Embryonic facial prominence (tissue), 1 donor: Measurements from ENCODE around the gene TSBP1.
"Not testable (repeated sequence)": the region's sequence is repeated elsewhere in the genome, so short reads cannot be mapped to it uniquely, and the experiment has no call there.

ENCODE experiments used
- DNase-seq: peaks from one replicate; pipeline ENCODE4 v3.0.0-alpha.2; 2016; ENCODE audit errors: extremely low spot score

The TSBP1 gene

DNA sequence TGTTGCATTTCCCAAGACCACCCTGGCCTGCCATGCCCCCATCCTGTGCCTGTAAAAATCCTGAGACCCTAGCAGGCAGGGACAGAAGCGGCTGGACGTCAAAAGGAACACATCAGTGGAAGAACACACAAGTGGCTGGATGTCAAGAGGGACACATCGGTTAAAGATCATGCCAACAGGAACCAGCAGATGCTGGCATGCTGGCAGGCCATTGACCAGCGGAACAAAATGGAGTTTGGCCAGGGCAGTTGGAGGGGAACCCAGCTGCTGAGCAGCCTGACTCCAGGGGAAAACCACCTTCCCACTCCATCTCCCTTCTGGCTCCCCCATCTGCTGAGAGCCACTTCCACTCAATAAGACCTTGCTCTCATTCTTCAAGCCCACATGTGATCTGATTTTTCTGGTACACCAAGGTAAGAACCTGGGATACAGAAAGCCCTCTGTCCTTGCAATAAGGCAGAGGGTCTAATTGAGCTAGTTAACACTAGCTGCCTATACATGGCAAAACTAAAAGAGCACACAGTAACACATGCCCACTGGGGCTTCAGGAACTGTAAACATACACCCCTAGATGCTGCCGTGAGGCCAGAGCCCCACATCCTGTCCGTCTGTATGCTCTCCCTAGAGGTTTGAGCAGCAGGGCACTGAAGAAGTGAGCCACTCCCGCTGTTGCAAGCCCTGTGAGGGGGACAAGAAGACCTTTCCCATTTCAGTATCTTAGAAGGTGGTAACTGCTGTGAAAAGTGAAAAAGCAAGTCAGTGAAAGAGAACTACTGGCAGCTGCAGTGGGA, 4.2 kb upstream of the TSBP1 start:
- DNase-seq, result no peak

DNA sequence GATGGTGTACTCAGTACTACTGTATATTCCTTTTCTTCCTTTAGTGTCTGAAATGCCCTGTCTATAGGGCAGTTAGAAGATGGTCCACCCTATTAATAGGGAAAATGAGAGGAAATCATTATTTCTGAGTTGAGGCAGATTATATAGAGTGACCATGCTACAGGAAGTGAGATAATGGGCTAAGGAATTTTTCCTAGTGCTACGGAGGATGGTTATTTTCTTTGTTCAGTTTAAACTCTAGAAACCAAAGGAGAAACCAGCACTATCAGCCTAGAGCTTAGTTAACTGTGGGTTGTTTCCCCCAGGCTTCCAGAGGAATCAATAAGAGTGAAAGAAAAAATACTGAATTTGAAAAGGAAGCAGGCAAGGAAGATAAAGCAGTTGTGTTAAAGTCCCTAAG, 474 bp downstream of the TSBP1 start:
- no peak for DNase-seq

DNA sequence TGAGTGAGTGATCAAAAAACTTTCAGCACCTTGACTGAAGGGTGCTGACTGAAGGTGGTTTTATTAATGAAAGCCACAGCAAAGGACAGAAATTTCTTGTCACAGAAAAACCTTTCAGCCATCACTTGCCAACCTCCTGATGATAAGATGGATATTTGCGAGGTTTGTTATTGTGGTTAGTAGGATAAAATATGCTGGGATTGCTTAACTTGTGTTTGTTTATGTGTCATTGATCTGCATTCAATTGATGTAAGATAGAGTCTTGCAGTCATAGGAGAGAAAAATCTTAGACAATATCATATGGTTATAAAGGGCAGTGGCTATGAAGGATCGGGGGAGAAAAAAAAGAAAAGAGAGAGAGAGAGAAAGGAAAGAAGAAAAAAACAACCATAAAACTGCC, 1.2 kb downstream of the TSBP1 start:
- no peak for DNase-seq

DNA sequence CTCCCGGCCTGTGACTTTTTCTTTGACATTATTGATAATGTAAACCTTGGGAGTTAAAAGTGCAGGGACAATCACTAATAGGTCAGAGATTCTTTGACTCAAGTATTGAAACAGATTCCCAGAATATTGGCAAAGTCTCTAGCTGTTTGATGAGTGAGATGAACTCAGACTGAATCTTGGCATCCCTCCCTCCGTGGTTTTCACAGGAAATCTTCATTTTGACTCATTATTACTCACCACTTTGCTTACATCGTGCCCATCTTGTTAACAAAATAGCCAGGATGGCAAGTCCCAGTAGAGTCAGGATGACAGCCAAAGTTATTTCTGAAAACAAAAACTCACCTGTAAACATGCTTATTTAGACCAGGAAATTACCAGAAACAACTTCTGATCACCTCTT, 2.0 kb downstream of the TSBP1 start:
- no peak for DNase-seq

DNA sequence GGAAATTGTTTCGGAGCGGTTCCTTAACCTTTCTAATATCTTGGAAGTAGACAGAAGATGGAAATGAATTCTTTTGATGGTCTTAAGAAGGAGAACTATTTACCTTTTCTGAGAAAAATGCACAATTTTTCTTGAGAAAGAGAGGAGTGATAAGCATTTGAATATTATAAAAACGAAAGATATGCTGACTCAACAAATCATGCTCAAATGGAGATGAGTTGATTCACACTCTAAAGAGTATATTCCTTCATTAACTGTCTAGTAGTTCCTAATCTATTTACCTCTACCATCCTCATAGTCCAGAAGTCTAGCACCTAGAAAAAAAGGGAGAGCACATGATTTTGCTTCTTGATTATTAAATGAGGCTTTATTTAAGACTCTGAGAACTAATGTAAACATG, 4.1 kb downstream of the TSBP1 start:
- no peak for DNase-seq

DNA sequence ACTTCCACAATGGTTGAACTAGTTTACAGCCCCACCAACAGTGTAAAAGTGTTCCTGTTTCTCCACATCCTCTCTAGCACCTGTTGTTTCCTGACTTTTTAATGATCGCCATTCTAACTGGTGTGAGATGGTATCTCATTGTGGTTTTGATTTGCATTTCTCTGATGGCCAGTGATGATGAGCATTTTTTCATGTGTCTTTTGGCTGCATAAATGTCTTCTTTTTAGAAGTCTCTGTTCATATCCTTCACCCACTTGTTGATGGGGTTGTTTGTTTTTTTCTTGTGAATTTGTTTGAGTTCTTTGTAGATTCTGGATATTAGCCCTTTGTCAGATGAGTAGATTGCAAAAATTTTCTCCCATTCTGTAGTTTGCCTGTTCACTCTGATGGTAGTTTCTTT, 12.5 kb downstream of the TSBP1 start:
- not testable (repeated sequence) for DNase-seq

DNA sequence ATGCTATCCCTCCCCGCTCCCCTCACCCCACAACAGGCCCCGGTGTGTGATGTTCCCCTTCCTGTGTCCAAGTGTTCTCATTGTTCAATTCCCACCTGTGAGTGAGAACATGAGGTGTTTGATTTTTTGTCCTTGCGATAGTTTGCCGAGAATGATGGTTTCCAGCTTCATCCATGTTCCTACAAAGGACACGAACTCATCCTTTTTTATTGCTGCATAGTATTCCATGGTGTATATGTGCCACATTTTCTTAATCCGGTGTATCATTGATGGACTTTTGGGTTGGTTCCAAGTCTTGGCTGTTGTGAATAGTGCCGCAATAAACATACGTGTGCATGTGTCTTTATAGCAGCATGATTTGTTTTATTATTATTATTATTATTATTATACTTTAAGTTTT, 13.2 kb downstream of the TSBP1 start:
- DNase-seq, result not testable (repeated sequence)

DNA sequence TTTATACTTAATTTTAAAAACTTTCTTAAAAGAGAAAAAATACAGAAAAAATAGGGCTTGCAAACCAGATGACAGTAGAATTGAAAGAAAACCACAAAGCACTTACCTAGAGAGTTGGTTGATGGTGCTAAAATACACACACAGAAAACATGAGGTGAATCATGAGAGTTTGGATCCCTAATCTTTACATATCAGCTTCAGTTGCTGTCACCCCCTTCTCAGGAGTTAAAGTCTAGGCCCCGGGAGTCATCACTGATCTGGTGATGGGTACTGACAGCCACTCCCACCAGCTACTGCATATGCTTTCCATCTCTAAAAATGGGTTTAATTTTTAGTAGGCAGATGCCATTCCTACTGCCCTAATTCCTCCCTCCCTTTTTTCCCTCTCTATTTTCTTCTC, 16.7 kb downstream of the TSBP1 start:
- DNase-seq, result no peak

DNA sequence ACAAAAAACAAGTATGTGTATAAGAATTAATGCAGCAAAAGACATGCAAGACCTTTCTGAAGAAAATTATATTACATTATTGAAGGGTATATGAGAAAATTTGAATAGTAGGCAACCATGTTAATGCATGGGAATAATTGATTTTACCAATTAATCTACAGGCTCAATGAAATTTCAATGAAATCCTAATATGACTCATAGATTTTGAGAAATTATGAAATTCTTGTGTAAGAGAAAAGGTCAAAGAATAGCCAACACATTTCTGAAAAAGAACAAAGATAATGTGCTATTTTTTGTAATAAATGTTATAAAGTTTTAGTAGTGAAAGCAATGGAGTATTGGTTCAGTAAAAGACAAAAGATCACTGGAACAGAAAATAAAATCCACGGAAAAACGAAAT, 18.4 kb downstream of the TSBP1 start:
- DNase-seq, result no peak

DNA sequence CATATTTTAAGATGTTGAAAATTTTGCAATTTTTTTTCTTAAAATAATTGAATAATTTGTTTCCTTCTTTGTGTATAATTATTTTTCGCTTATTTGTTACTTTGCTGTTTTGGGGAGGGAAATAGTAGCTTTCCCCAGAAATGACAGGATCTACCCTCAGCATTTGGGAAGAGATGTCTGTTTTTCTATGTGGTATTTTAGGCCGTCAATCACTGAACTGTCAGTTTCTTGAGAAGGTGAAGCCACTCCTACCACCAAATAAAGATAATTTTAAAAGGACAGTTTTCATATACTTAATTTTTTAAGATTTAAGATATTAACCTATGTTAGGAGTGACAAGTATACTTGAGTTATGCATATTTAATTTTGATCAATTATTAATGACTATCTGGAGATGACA, 31.5 kb downstream of the TSBP1 start:
- DNase-seq, result no peak

DNA sequence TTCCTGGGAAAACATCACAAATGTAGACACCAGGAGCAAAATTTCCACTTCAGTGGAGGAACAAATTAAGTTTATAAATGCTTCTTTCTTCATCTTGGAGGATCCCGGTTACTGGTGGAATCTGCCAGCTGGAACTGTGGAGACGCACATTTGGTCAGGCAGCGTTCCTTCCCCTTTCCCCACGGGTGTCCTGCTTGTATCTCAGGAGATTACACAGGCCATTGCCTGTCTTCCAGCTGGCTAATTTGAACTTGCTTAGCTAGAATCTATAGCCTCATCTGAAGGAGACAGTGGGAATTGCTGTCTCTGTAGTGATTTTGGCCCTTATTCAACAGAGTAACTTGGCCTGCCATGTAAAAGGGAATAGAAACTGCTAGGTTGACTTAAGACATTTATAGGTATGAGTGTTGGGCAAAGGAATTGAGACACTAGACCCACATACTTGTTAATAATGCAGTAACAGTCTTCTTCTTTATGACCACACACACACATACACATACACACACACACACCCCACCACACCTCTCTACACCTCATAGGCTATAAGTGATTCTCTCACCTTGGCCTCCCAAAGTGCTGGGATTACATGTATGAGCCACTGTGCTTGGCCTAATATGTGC, 34.4 kb downstream of the TSBP1 start:
- no peak for DNase-seq

DNA sequence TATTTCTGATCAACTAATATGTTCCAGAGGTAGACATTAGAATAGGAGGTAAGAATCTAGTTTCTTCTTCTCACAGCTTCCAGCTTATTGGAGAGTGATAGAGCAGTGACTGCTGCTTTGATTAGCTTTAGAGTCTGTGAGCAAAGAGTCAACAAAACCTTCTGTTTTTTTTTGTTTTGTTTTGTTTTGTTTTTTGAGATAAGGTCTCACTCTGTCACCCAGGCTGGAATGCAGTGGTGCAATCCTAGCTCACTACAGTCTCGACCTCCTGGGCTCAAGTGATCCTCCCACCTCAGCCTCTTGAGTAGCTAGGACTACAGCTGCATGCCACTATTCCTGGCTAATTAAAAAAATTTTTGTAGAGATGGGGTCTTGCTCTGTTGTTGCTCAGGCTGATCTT, 39.3 kb downstream of the TSBP1 start:
- no peak for DNase-seq

DNA sequence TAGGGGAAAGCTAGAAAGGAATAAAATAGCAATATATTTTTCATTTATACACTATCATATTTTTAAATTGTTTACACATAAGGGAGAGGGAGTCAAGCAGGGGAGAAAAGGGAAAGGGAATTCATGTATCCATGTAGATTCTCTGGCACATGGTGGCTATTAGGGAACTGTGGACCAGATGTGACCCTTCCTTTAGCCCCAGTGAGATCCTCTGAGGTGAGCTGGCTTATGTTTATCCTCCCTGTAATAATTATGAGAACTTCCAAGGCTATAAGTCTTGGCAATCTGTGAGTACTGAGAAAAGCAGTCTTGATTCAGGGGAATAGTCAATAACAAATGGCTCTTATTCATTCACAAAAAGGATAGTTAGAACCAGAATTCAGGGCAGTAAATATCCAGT, 42.6 kb downstream of the TSBP1 start:
- no peak for DNase-seq

DNA sequence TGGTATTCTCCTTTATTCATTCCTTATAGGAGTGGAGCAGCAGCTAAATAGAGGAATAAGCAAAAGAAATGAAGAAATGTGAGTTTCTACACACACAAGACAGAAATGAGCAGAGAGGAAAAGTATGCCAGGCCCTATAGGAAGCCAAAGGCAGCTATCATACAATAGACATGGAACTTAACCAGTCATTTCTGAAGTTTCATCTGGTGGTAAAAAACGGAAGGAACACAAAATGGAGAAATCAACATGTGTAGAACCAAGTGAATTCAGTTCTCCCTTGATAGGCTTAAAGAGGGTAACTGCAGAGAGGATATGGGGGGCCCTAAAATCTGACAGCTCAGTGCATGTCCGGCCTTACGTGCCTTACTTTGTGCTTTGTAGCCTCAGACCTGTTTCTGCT, 44.6 kb downstream of the TSBP1 start:
- DNase-seq, result no peak

DNA sequence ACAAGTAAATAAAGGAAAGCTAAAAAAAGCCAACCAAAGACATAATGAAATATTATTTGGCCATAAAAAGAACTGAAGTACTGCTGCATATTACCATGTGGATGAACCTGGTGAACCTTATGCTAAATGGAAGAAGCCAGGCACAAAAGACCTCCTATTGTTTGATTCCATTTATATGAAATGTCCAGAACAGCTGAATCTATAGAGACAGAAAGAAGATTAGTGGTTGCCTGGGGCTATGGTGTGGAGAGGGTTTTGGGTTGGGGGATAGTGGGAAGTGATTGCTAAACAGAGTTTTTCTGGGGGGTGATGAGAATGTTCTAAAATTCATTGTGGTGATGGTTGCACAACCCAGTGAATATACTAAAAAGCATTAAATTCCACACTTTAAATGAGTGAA, 53.2 kb downstream of the TSBP1 start:
- DNase-seq, result no peak

DNA sequence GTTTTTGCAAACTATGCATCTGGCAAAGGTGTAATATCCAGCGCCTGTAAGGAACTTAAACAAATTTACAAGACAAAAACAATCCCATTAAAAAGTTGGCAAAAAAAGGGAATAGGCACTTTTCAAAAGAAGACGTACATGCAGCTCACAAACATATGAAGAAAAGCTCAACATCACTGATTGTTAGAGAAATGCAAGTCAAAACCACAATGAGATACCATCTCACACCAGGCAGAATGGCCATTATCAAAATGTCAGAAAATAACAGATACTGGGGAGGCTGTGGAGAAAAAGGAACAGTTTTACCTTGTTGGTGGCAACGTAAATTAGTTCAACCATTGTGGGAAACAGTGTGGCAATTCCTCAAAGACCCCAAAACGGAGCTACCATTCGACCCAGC, 54.2 kb downstream of the TSBP1 start:
- no peak for DNase-seq

DNA sequence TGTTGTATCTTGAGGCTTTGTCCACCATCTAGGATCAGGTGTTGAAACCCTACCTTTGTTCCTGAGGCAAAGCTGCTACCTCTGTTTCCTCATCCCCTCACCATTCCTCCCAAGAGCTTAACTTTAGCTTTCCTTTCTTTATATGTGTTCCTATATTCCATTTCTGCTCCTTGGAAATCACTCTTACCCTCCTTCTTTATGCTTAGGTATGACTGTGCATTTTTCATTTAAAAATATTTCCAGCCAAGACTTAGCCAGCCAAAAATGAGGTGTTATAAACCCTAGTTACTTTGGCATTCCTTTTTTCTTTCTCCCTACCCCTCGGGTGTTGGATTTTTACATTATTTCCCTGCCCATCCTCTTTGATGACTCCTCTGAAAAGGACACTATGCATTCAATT, 57.7 kb downstream of the TSBP1 start:
- DNase-seq, result no peak

DNA sequence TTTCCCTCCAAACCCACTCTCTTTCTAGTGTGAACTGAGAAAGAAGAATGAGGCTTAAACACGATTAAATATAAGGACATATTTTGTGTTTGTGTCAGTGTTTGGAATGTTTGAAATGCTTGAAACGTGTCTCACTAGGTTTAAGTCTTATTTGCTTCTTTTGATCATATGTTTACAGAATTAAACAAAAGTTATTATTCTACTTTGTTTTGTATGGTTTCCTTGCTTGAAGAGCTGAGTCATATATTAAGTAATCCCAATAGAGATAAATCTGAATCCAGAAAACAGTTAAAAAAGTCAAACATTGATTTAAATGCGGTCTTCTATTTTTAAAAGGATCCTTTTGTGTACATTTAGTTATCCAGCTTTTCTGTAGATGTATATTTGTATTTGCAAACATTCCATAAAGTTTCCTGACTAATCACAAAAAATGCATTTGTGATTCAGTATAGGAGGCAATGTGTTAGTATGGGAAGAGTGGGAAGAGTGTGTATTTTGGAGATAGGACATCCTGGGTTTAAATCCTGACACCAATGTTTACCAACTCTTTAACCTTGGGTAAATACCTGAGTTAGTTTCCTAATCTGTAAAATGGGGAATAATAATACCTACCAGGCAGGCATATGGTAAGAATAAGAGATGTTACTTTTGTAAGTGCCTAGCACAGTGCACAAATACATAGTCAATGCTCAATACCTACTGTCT, 72.9 kb downstream of the TSBP1 start:
- no peak for DNase-seq

DNA sequence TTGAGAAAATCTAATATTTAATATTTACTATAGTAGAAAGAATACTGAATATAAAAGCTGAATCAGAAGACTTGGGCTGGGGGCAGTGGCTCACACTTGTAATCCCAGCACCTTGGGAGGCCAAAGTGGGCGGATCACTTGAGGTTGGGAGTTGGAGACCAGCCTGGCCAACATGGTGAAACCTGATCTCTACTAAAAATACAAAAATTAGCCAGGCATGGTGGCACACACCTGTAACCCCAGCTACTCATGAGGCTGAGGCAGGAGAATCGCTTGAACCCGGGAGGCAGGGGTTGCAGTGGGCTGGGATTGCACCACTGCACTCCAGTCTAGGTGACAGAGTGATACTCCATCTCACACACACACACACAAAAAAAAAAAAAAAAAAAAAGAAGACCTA, 76.7 kb downstream of the TSBP1 start:
- not testable (repeated sequence) for DNase-seq

DNA sequence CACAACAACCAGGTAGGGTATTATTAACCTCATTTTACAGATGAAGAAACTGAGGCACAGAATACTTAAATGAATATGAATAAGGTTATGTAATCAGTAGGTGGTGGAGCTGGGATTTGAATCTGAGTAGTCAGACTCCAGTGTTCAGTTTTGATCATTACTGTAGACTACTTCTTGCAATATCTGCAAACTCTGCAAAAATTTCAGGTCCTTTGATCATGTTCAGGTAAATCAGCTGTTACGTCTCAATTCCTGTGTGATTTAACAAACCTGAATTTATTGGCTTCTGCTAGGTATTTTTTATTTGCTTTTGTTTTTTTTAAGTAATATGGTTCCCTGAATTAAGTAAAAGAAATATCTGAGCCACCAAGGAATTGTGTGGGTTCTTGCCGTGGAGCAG, 77.1 kb downstream of the TSBP1 start:
- no peak for DNase-seq

DNA sequence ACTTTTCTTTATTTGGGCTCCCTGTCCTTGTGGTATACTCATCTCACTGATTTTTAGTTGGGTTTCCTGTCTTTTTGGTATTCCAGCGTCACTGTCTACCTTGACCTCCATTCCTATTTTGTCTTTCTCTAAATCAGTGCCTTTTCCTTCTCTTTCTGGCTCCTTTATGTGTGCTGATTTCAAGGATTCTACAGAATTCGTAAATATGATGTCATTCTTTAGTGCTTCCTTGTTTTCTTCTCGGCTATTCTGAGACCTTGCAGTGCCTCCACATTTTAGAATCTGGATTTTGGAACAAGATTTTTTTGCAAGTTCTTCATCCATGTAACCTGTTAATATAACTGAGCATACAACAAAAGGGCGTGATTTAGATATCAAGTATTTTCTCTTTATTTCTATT, 78.0 kb downstream of the TSBP1 start:
- DNase-seq, result no peak

DNA sequence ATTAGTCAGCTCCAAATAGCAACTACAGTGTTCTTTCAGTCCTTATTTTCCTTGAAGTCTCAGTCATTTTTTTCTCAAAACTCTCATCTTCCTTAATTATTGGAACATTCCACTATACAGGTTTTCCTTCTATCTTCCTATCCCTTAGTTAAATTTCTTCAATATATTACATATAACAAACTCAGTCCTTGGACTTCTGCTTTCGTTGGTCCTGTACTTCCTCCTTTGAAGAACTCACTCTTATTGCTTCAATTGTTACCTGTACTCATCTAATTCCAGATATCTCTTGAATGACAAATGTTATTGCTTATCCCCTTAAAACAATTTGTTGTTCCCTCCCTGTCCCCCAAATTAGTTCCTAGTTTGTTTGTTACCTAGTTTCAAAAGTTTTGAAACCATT, 80.2 kb downstream of the TSBP1 start:
- no peak for DNase-seq

DNA sequence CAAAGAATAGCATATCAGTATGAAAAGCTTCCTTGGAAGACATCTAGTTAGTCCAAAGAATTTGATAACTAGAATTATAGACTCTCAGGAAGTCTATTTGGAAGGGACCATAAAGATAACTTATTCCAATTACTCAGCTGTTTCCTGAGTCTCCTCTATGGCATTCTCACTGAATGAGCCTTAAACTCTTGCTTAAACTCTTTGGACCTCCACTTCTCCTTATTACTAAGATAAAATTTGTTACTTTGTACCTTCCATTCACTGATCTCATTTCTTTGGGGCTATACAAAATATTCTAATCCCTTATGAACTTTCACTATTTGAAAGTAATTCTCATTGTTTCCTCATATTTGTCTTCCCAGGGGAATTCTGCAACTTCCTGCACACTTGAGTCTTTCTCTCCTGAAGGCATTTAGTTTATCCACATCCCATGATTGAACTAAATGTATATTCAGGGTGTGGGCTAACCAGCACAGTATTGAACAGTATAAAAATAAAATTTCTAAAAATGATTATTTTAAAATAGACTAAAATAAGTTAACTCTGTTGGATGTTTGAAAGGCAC, 80.7 kb downstream of the TSBP1 start:
- no peak for DNase-seq
